Measurements from ENCODE around the gene UGT1A6. TPM values are rescaled to one million over a fixed set of nuclear protein-coding genes. Genes with fewer than 3 reads are reported as not detected.

UGT1A6 gene
- total RNA-seq, 1 experiment from 2014 or later = 98.0 TPM

- peaks cover 20% of the 10 kb centered on the region for H3K27me3 Mint-ChIP-seq (ENCODE audit: unreplicated experiment)
- intact Hi-C loops (cut with micrococcal nuclease; ENCODE audit: unreplicated experiment) = no loop called here
Measured at GRCh38 chr2:233818639-233819621, 126.2 kb downstream of the UGT1A6 start.

GRCh38 chr2:233819884-233820773 lies 127.4 kb downstream of the UGT1A6 start:
- TF ChIP-seq CTCF (IDR thresholded peaks at IDR 0.05; ENCODE audit: unreplicated experiment) = no peak
- DNase-seq = no peak
- CTCF ChIA-PET = interaction anchor here (1.3 kb wide), 1 partner anchor 12 kb away, joined by 4 read pairs; no protein-coding TSS in a partner anchor
- Mint-ChIP-seq H3K27ac (ENCODE audit: unreplicated experiment) (no peak overlapping the region), H3K36me3 (ENCODE audit: insufficient read depth, unreplicated experiment) (peaks cover 5% of the 10 kb centered on the region), H3K27me3 (ENCODE audit: unreplicated experiment) (peaks cover 20% of the 10 kb centered on the region), H3K9me3 (ENCODE audit: low read depth, unreplicated experiment) (no peaks in the 10 kb centered on the region), H3K4me1 (ENCODE audit: low read depth, unreplicated experiment) (no peaks in the 10 kb centered on the region), H3K4me3 (ENCODE audit: low read depth, unreplicated experiment) (no peak overlapping the region)
- intact Hi-C loops (cut with micrococcal nuclease; ENCODE audit: unreplicated experiment) = no loop called here
- no TSS peak for BruUV-seq (replicated peaks)

More at GRCh38 chr2:233818639-233819621, 126.2 kb downstream of the UGT1A6 start:
- BruUV-seq (replicated peaks) = no TSS peak
- H3K4me3 Mint-ChIP-seq (ENCODE audit: low read depth, unreplicated experiment) = no peak overlapping the region
- H3K27ac Mint-ChIP-seq (ENCODE audit: unreplicated experiment) = no peak overlapping the region
- no peaks in the 10 kb centered on the region for H3K4me1 Mint-ChIP-seq (ENCODE audit: low read depth, unreplicated experiment)
- H3K9me3 Mint-ChIP-seq (ENCODE audit: low read depth, unreplicated experiment) = no peaks in the 10 kb centered on the region
- no peak for TF ChIP-seq CTCF (IDR thresholded peaks at IDR 0.05; ENCODE audit: unreplicated experiment)
- H3K36me3 Mint-ChIP-seq (ENCODE audit: insufficient read depth, unreplicated experiment) = peaks cover 5% of the 10 kb centered on the region
- DNase-seq = no peak
- CTCF ChIA-PET = no interaction called here

- H3K9me3 Mint-ChIP-seq (ENCODE audit: low read depth, unreplicated experiment) = no peaks in the 10 kb centered on the region
- CTCF ChIA-PET = interaction anchor here (1.3 kb wide), 1 partner anchor 12 kb away, joined by 4 read pairs; no protein-coding TSS in a partner anchor
- H3K27me3 Mint-ChIP-seq (ENCODE audit: unreplicated experiment) = peaks cover 20% of the 10 kb centered on the region
- H3K27ac Mint-ChIP-seq (ENCODE audit: unreplicated experiment) = no peak overlapping the region
- BruUV-seq (replicated peaks) = no TSS peak
- H3K36me3 Mint-ChIP-seq (ENCODE audit: insufficient read depth, unreplicated experiment) = peaks cover 5% of the 10 kb centered on the region
- intact Hi-C loops (cut with micrococcal nuclease; ENCODE audit: unreplicated experiment) = no loop called here
- TF ChIP-seq CTCF (IDR thresholded peaks at IDR 0.05; ENCODE audit: unreplicated experiment) = no peak
- H3K4me1 Mint-ChIP-seq (ENCODE audit: low read depth, unreplicated experiment) = no peaks in the 10 kb centered on the region
- H3K4me3 Mint-ChIP-seq (ENCODE audit: low read depth, unreplicated experiment) = no peak overlapping the region
- no peak for DNase-seq
Measured at GRCh38 chr2:233820774-233821105, 128.1 kb downstream of the UGT1A6 start.

- H3K27me3 Mint-ChIP-seq (ENCODE audit: unreplicated experiment) = peaks cover 20% of the 10 kb centered on the region
- peaks cover 5% of the 10 kb centered on the region for H3K36me3 Mint-ChIP-seq (ENCODE audit: insufficient read depth, unreplicated experiment)
- no peaks in the 10 kb centered on the region for H3K4me1 Mint-ChIP-seq (ENCODE audit: low read depth, unreplicated experiment)
- CTCF ChIA-PET = interaction anchor here (1.3 kb wide), 1 partner anchor 11 kb away, joined by 4 read pairs; no protein-coding TSS in a partner anchor
- H3K27ac Mint-ChIP-seq (ENCODE audit: unreplicated experiment) = no peak overlapping the region
- intact Hi-C loops (cut with micrococcal nuclease; ENCODE audit: unreplicated experiment) = no loop called here
- TF ChIP-seq CTCF (IDR thresholded peaks at IDR 0.05; ENCODE audit: unreplicated experiment) = no peak
- no peaks in the 10 kb centered on the region for H3K9me3 Mint-ChIP-seq (ENCODE audit: low read depth, unreplicated experiment)
- H3K4me3 Mint-ChIP-seq (ENCODE audit: low read depth, unreplicated experiment) = no peak overlapping the region
- no peak for DNase-seq
- no TSS peak for BruUV-seq (replicated peaks)
Measured at GRCh38 chr2:233821196-233821595, 128.5 kb downstream of the UGT1A6 start.

Measured in Calu3 (cell line).